Measurements from ENCODE around the gene MOGAT3.

DNA sequence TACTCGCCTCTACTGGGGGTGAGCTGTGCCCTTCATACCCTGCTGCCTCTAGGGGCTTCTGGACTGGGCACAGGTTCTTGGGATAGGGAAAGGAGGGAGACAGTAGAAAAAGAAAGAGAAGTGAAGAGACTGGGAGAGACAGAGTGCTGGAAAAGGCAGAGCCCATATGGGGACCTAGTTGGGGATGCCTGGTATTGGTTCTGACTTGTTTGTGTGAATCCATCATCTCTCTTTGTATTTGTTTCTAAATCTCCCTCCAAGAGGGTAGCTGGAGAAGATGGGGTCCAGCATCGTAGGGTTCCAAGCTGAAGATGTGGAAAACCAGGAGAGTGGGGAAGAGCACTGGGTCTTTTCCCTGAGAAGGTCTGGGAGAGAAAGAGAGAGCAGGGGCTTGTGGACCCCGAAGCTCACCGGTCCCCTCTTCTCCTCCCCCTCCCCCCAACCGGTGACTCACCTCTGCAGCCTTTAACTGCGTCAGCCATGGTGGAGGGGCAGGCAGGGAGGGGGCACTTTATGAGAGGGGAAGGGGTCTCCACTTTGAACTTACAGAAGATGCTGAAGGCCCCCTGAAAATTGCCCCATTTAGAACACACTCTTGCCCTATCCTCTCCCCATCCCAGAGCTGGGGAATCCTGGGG is 32.3 kb downstream of the MOGAT3 start:
- TF ChIP-seq CTCF (conservative IDR thresholded peaks at IDR 0.05) = no peak
- no peak for TF ChIP-seq EZH2 (IDR thresholded peaks at IDR 0.05; ENCODE audit: low read depth)
